Subcutaneous adipose tissue (tissue), 4 donors: ENCODE results near the gene CST4. TPM values are rescaled to one million over a fixed set of nuclear protein-coding genes. Genes with fewer than 3 reads are reported as not detected.

Experiments used
- total RNA-seq, 4 donors: library from RNA; depleted of rRNA; stranded (reverse); fragments of >200 nt; gene quantifications; one replicate each; pipeline ENCODE4 v1.1.0, GENCODE V29; 2016
- TF ChIP-seq, protein P1 (sequence below): fragments of 450-650 bp; IDR thresholded peaks from one replicate; pipeline ENCODE4 v1.5.1; 2016; ENCODE audit warnings: low read depth, mild to moderate bottlenecking, control low read depth, antibody characterized with exemption, moderate library complexity

The CST4 gene
- total RNA-seq, 4 donors from 2014 or later, result not detected

DNA sequence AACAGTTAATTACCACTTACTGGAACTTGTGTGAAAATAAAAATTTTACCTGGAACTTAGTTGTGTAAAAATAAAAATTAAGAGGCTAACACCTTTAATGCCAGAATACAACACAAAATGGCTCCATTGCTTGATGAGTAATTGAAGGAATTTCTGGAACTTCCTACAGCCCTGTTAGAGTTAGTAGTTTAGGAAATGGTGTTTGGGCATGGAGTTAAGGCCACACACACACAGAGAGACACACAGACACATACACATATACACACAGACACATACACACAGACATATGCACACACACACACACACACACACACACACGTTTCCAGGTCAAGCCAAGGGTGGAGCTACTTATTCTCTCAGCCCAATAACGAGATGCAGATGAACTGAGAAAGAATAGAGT is 30.5 kb downstream of the CST4 start:
- TF ChIP-seq, protein P1, sequence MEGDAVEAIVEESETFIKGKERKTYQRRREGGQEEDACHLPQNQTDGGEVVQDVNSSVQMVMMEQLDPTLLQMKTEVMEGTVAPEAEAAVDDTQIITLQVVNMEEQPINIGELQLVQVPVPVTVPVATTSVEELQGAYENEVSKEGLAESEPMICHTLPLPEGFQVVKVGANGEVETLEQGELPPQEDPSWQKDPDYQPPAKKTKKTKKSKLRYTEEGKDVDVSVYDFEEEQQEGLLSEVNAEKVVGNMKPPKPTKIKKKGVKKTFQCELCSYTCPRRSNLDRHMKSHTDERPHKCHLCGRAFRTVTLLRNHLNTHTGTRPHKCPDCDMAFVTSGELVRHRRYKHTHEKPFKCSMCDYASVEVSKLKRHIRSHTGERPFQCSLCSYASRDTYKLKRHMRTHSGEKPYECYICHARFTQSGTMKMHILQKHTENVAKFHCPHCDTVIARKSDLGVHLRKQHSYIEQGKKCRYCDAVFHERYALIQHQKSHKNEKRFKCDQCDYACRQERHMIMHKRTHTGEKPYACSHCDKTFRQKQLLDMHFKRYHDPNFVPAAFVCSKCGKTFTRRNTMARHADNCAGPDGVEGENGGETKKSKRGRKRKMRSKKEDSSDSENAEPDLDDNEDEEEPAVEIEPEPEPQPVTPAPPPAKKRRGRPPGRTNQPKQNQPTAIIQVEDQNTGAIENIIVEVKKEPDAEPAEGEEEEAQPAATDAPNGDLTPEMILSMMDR, result no peak

- TF ChIP-seq, protein P1, result no peak
These were observed 31.6 kb downstream of the CST4 start for GRCh38 chr20:23657202-23657601.

GRCh38 chr20:23656372-23656771 is 32.5 kb downstream of the CST4 start:
- TF ChIP-seq, protein P1, result no peak

DNA sequence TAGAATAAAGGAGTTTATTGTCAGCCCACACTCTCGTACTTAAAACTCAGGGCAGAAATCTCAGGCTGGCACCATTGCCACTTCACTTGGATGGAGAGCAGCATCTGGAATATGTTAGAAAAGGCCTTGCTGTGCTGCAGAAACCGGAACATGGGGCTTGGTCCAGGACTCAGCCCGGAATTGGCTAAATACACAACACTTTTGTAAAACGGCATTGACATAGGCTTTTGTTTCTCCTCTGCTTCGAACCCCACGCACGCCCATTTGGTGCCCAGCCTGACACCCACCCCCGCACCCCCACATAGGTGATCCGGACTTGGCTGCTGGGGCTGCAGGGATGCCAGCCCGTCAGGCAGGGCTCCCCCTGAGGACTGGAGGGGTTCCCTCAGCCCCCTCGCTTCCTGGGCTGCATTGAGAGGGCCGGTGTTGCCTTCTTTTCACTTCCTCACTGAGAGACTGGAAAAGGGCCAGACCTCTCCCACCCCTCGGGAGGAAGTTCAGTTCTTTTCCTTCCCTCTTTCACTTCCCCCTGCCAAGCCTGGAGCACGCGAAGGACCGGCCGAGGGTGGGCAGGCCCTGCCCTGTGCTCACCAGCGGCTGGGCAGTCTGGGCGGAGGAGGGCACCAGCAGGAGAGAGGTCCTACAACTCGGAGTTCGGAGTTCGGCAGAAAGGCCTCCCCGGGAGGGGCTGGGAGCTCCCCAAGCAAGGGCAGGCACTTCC is 33.2 kb downstream of the CST4 start:
- TF ChIP-seq, protein P1, result no peak

DNA sequence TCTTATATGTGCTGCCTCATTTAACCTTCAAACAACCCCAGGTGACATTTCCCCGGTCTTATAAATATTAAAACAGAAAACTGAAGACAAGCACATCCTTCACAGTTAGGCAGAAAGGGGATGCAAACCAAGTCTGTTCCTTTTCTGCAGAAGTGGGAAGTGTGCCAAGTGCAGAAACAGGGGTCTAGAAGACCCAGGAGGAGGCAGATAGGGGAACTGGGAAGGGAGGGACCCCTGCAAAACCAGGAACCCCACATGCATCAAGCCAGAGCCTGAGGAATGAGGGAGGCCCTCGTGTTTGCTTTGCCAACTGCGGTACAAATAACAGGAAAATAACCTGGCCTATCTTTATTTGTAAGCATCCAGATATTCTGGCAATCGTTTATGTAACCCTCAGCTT is 34.1 kb downstream of the CST4 start:
- TF ChIP-seq, protein P1, result no peak

- TF ChIP-seq, protein P1, result no peak
These were observed 34.8 kb downstream of the CST4 start for GRCh38 chr20:23654000-23654399.

DNA sequence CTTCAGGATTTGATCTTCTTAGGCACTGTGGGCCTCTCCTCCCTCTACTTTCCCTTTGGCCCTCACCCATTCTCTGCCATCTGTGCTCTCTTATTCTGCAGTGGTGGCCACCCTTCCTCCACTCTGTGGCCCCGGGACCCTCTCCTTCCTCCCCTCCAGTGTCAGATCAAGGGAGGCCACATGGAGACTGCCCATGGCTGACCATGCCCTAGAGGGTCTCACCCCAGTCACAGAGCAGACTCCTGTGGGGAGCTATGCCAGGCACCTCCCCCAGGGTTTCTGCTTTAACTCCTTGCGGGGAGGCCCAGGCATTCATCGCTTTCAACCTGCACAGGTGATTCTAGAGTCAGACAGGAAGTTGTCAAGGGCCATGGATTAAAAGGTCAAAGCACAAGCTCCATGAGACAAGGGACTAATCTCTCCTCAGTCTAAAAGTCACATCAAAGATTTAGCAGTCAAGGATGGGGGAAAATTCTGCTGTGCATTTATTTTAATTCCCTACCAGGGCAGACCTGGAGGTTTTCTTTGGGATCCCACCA is 35.4 kb downstream of the CST4 start:
- TF ChIP-seq, protein P1, result no peak
